B cell (primary cell): ENCODE data around the gene CDC26. TPM values are rescaled to one million over a fixed set of nuclear protein-coding genes. Genes with fewer than 3 reads are reported as not detected.

ENCODE experiments used
- ATAC-seq: fragments of 200-7000 bp; cut with Tn5 transposase; one replicate; pipeline ENCODE4 v1.10.0; 2021; ENCODE audit warnings: low read depth, mild to moderate bottlenecking, moderate number of reproducible peaks, moderate library complexity
- CTCF ChIA-PET: fragments of 350-600 bp; sonication (Branson Sonifier 250); formaldehyde crosslinking; loops from one replicate; lab custom pipeline; 2021; ENCODE audit warnings: antibody characterized with exemption, inconsistent platforms; lab: Charles Lee
- POLR2A ChIA-PET: fragments of 350-600 bp; sonication (Branson Sonifier 250); formaldehyde crosslinking; loops from one replicate; lab custom pipeline; 2021; ENCODE audit warnings: antibody characterized with exemption; lab: Charles Lee
- DNase-seq: peaks from one replicate; pipeline ENCODE4 v3.0.0; 2013
- H2AFZ ChIP-seq: 2 replicates; pipeline ENCODE4 v1.6.1; 2012; ENCODE audit warnings: mild to moderate bottlenecking, low read depth, low read length; ENCODE audit not compliant: insufficient read depth, poor library complexity, severe bottlenecking
- H3K27ac ChIP-seq, 2 donors: 1 replicate in 1 of 2; 2 replicates in 1 of 2; pipeline ENCODE4 v1.5.1; 2012 to 2013; ENCODE audit warnings: low read length in 2 of 2, mild to moderate bottlenecking in 2 of 2, moderate library complexity in 1 of 2
- H3K27me3 ChIP-seq, 4 experiments: fragments of 200-600 bp in 1 of 4; sonication (generic) in 1 of 4; replicated peaks in 1 of 4; 1 replicate in 2 of 4; 2 replicates in 2 of 4; pipeline versions ENCODE4 v1.6.1 to v1.7.0; 2013 to 2016; ENCODE audit warnings: low read length in 3 of 4, mild to moderate bottlenecking in 2 of 4, mixed read lengths in 1 of 4, moderate library complexity in 1 of 4; ENCODE audit not compliant: insufficient read depth in 4 of 4, control insufficient read depth in 3 of 4; ENCODE audit errors: control extremely low read depth in 1 of 4
- H3K36me3 ChIP-seq, 2 experiments: replicated peaks in 1 of 2; 1 replicate in 1 of 2; 2 replicates in 1 of 2; pipeline versions ENCODE4 v1.6.1 to v1.7.1; 2013; ENCODE audit warnings: low read length in 1 of 2; ENCODE audit not compliant: insufficient read depth in 2 of 2, control insufficient read depth in 1 of 2; ENCODE audit errors: control extremely low read depth in 1 of 2, extremely low read depth in 1 of 2
- H3K4me1 ChIP-seq, 2 donors: fragments of 200-600 bp in 1 of 2; sonication (generic) in 1 of 2; 1 replicate in 1 of 2; 2 replicates in 1 of 2; pipeline versions ENCODE4 v1.5.1 to v1.6.1; 2013 to 2017; ENCODE audit warnings: low read length in 2 of 2; ENCODE audit not compliant: control insufficient read depth in 2 of 2, insufficient read depth in 2 of 2
- H3K4me2 ChIP-seq: replicated peaks from 2 replicates; pipeline ENCODE3; 2012; ENCODE audit warnings: mild to moderate bottlenecking, low read depth, low read length; ENCODE audit not compliant: poor library complexity, severe bottlenecking
- H3K4me3 ChIP-seq, 5 experiments: fragments of 200-600 bp in 1 of 5; sonication (generic) in 1 of 5; 1 replicate in 3 of 5; 2 replicates in 2 of 5; pipeline versions ENCODE4 v1.5.1 to v1.7.0; 2011 to 2016; ENCODE audit warnings: low read length in 4 of 5, mild to moderate bottlenecking in 4 of 5, low read depth in 2 of 5, control low read depth in 1 of 5, moderate library complexity in 1 of 5; ENCODE audit not compliant: insufficient read depth in 1 of 5; ENCODE audit errors: control extremely low read depth in 1 of 5, extremely low read depth in 1 of 5
- H3K79me2 ChIP-seq: fragments of 200-600 bp; sonication (generic); one replicate; pipeline ENCODE4 v1.6.0; 2016; ENCODE audit warnings: low read length; ENCODE audit not compliant: control insufficient read depth, insufficient read depth
- H3K9ac ChIP-seq: fragments of 200-600 bp; sonication (generic); 2 replicates; pipeline ENCODE4 v1.6.1; 2017; ENCODE audit warnings: mild to moderate bottlenecking, low read length, moderate library complexity
- H3K9me3 ChIP-seq, 3 donors: one replicate each; pipeline versions ENCODE4 v1.6.1 to v1.7.1; 2013; ENCODE audit warnings: low read length in 2 of 3; ENCODE audit not compliant: control insufficient read depth in 2 of 3, insufficient read depth in 1 of 3; ENCODE audit errors: control extremely low read depth in 1 of 3
- H4K20me1 ChIP-seq: 2 replicates; pipeline ENCODE4 v1.6.0; 2012; ENCODE audit warnings: mild to moderate bottlenecking, low read length; ENCODE audit not compliant: insufficient read depth, control insufficient read depth, poor library complexity, severe bottlenecking
- H3K27ac Mint-ChIP-seq: one replicate; pipeline ENCODE4 v1.8.0; 2021; ENCODE audit warnings: mixed read lengths
- H3K27me3 Mint-ChIP-seq: one replicate; pipeline ENCODE4 v1.8.0; 2021; ENCODE audit warnings: mixed read lengths
- H3K4me1 Mint-ChIP-seq: one replicate; pipeline ENCODE4 v1.8.0; 2021; ENCODE audit warnings: mixed read lengths
- H3K4me3 Mint-ChIP-seq: one replicate; pipeline ENCODE4 v1.8.0; 2021; ENCODE audit warnings: mixed read lengths
- H3K9me3 Mint-ChIP-seq: one replicate; pipeline ENCODE4 v1.8.0; 2022; ENCODE audit warnings: mixed read lengths; ENCODE audit not compliant: insufficient read depth
- EZH2 ChIP-seq: IDR thresholded peaks from 2 replicates; pipeline ENCODE4 v1.6.1; 2012; ENCODE audit warnings: borderline replicate concordance, low read depth, mild to moderate bottlenecking, moderate library complexity, low read length; ENCODE audit not compliant: insufficient read depth, poor library complexity, severe bottlenecking
- WGBS: methylation state at CpG from one replicate; pipeline ENCODE4 v1.1.5; 2013; ENCODE audit warnings: missing lambda C conversion rate; ENCODE audit not compliant: insufficient coverage; 5-methylcytosine and 5-hydroxymethylcytosine counted together
- intact Hi-C: fragments of 100-400 bp; cut with micrococcal nuclease; formaldehyde crosslinking; loops from one replicate; pipeline ENCODE4 v1.10.0; 2022
- polyA plus RNA-seq: library from polyadenylated mRNA; depleted of rRNA; stranded (reverse); fragments of >200 nt; gene quantifications from 2 replicates; pipeline ENCODE4 v1.2.3, GENCODE V29; 2012
- total RNA-seq, 2 donors: library from RNA; stranded (reverse); fragments of 120-200 nt in 1 of 2; gene quantifications; 1 replicate in 1 of 2; 2 replicates in 1 of 2; pipeline versions ENCODE4 v1.2.3 to v1.2.4, GENCODE V29; 2013 to 2022
- TF ChIP-seq, protein P1 (sequence below): fragments of 200-600 bp; IDR thresholded peaks from one replicate; pipeline ENCODE4 v1.8.0; 2022; ENCODE audit warnings: antibody characterized with exemption, mild to moderate bottlenecking

Gene CDC26
- total and polyA plus RNA-seq, 2 donors (not counting 1 experiment from before 2014, with no cell fraction given): 14.8 to 32.9 TPM

DNA sequence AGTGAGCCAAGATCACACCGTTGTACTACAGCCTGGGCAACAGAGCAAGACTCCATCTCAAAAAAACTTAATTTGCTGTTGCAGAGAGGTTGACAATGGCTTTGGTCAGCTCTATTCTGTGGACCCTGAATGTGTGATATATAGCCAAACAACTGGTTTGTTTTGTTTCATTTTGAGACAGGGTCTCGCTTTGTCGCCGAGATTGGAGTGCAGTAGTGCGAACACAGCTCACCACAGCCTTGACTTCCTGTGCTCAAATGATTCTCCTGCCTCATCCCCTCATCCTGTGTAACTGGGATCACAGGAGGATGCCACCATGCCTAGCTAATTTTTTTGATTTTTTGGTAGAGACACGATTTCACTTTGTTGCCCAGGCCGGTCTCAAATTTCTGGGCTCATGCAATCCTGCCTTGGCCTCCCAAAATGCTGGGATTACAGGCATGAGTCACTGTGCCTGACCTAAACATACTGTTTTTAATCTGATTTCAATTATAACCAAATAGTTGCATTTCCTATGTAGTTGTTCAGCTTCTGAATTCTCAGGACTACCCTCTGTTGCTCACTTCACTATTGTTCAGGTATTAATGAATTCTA lies 18.0 kb upstream of the CDC26 start:
- no peaks in the 10 kb centered on the region for H3K9me3 ChIP-seq
- Mint-ChIP-seq H3K27me3 (no peaks in the 10 kb centered on the region), H3K9me3 (no peaks in the 10 kb centered on the region), H3K4me1 (no peaks in the 10 kb centered on the region), H3K27ac (no peak overlapping the region), H3K4me3 (no peak overlapping the region)
- no peak overlapping the region for H3K9ac ChIP-seq
- H3K36me3 ChIP-seq: peaks cover 2 to 38% of the 10 kb centered on the region in 2 experiments
- no peak for TF ChIP-seq EZH2
- TF ChIP-seq, protein P1, sequence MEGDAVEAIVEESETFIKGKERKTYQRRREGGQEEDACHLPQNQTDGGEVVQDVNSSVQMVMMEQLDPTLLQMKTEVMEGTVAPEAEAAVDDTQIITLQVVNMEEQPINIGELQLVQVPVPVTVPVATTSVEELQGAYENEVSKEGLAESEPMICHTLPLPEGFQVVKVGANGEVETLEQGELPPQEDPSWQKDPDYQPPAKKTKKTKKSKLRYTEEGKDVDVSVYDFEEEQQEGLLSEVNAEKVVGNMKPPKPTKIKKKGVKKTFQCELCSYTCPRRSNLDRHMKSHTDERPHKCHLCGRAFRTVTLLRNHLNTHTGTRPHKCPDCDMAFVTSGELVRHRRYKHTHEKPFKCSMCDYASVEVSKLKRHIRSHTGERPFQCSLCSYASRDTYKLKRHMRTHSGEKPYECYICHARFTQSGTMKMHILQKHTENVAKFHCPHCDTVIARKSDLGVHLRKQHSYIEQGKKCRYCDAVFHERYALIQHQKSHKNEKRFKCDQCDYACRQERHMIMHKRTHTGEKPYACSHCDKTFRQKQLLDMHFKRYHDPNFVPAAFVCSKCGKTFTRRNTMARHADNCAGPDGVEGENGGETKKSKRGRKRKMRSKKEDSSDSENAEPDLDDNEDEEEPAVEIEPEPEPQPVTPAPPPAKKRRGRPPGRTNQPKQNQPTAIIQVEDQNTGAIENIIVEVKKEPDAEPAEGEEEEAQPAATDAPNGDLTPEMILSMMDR: no peak
- no peak overlapping the region for H3K4me2 ChIP-seq
- no peak for ATAC-seq
- intact Hi-C loops: no loop called here
- WGBS: 49% methylated on average over 5 of the region's 7 CpGs
- ChIA-PET POLR2A (no interaction called here), CTCF (no interaction called here)
- DNase-seq: no peak
- no peak overlapping the region for H3K4me3 ChIP-seq
- H4K20me1 ChIP-seq: no peaks in the 10 kb centered on the region
- no peak overlapping the region for H2AFZ ChIP-seq
- H3K79me2 ChIP-seq: no peaks in the 10 kb centered on the region
- no peaks in the 10 kb centered on the region for H3K4me1 ChIP-seq
- H3K27ac ChIP-seq: peak overlapping the region in 1 of 2 donors; percentile 1
- no peaks in the 10 kb centered on the region for H3K27me3 ChIP-seq

DNA sequence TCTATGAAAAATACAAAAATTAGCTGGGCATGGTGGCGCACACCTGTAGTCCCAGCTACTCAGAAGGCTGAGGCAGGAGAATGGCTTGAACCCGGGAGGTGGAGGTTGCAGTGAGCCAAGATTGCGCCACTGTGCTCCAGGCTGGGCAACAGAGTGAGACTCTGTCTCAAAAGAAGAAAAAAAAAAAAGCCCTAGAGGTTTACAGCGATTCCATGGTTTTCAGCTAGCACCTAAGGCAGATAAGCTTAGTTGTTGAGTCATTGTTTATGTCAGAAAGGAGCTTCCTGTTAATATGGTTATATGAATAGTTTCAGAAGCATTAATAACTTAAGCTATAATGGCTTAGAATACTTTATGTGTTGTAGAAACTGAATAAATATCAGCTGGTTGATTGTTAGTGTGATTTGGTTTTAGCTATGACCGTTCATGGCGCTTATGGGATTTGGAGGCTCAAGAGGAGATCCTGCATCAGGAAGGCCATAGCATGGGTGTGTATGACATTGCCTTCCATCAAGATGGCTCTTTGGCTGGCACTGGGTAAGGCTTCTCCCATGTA lies 14.8 kb upstream of the CDC26 start:
- no peaks in the 10 kb centered on the region for H4K20me1 ChIP-seq
- no peaks in the 10 kb centered on the region for H3K79me2 ChIP-seq
- Mint-ChIP-seq H3K9me3 (no peaks in the 10 kb centered on the region), H3K4me3 (no peak overlapping the region), H3K4me1 (no peaks in the 10 kb centered on the region), H3K27ac (no peak overlapping the region), H3K27me3 (no peaks in the 10 kb centered on the region)
- intact Hi-C loops: no loop called here
- POLR2A ChIA-PET: no interaction called here
- WGBS: 100% methylated on average over 5 of the region's 6 CpGs
- no peaks in the 10 kb centered on the region for H3K27me3 ChIP-seq
- ATAC-seq: no peak
- DNase-seq: no peak
- no peaks in the 10 kb centered on the region for H3K9me3 ChIP-seq
- H3K4me1 ChIP-seq: no peaks in the 10 kb centered on the region
- H3K4me2 ChIP-seq: no peak overlapping the region
- H3K9ac ChIP-seq: no peak overlapping the region
- H3K4me3 ChIP-seq: no peak overlapping the region
- no peak for TF ChIP-seq EZH2
- TF ChIP-seq, protein P1: no peak
- H3K36me3 ChIP-seq: peaks cover 5 to 67% of the 10 kb centered on the region in 2 experiments
- H2AFZ ChIP-seq: no peak overlapping the region
- CTCF ChIA-PET: interaction anchor here (0.7 to 1.3 kb wide), 3 partner anchors 9 to 368 kb away, joined by 3 to 5 read pairs (median 4); no protein-coding TSS in a partner anchor
- no peak overlapping the region for H3K27ac ChIP-seq
